ENCODE data around the gene MAPK1. TPM values are rescaled to one million over a fixed set of nuclear protein-coding genes. Genes with fewer than 3 reads are reported as not detected.

The MAPK1 gene
- total RNA-seq, 1 donor from 2014 or later = 92.9 TPM

DNA sequence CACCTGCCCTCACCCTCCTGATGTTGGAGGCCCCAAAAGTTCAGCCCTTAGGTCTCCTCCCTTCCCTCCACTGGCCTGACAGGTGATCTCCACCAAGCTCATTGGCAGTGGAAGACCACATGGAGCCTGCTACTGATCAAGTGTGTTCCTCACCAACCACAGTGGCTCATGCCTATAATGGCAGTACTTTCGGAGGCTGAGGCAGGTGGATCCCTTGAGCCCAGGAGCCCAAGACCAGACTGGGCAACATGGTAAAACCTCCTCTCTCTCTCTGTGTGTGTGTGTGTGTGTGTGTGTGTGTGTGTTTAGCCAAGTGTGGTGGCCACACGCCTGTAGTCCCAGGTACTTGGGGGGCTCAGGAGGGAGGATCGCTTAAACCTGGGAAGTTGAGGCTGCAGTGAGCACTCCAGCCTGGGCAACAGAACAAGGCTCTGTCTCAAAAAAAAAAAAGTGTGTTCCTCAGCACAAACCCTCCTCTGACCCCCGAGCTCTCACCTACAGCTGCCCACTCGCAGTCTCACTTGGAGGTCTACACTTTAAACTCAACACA, 127.5 kb downstream of the MAPK1 start:
- DNase-seq (ENCODE audit: low spot score in 2 of 2, unreplicated experiment in 2 of 2) = no peak
- peaks cover 22% of the 10 kb centered on the region for H3K27me3 Mint-ChIP-seq (ENCODE audit: low read depth)
- H3K27ac Mint-ChIP-seq = no peak overlapping the region
- H3K4me1 Mint-ChIP-seq = peaks cover 2% of the 10 kb centered on the region
- TF ChIP-seq, protein P1, sequence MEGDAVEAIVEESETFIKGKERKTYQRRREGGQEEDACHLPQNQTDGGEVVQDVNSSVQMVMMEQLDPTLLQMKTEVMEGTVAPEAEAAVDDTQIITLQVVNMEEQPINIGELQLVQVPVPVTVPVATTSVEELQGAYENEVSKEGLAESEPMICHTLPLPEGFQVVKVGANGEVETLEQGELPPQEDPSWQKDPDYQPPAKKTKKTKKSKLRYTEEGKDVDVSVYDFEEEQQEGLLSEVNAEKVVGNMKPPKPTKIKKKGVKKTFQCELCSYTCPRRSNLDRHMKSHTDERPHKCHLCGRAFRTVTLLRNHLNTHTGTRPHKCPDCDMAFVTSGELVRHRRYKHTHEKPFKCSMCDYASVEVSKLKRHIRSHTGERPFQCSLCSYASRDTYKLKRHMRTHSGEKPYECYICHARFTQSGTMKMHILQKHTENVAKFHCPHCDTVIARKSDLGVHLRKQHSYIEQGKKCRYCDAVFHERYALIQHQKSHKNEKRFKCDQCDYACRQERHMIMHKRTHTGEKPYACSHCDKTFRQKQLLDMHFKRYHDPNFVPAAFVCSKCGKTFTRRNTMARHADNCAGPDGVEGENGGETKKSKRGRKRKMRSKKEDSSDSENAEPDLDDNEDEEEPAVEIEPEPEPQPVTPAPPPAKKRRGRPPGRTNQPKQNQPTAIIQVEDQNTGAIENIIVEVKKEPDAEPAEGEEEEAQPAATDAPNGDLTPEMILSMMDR (IDR thresholded peaks at IDR 0.05; ENCODE audit: unreplicated experiment) = no peak
- H3K4me3 Mint-ChIP-seq = no peak overlapping the region
- no peaks in the 10 kb centered on the region for H3K9me3 Mint-ChIP-seq
- no peaks in the 10 kb centered on the region for H3K36me3 Mint-ChIP-seq

DNA sequence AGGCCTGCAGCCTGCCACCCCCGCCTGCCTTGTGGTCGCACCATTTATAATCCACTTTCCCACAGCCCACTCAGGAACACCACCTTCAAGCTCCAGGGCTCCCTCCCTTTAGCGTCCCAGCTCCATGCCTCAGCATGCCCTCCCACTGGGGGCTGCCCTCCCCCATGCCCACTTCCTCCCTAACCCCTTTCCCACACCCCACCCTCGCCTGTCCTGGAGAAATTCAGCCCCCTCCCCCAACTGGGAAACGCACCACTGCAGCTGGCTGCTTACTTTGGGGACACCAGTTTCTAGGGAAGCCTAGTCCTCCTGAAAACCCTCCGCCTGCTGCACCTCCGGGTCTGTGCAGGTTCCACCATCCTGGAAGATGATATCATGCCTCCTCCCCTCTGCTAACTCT, 128.5 kb downstream of the MAPK1 start:
- H3K27me3 Mint-ChIP-seq (ENCODE audit: low read depth) = peaks cover 22% of the 10 kb centered on the region
- no peak overlapping the region for H3K27ac Mint-ChIP-seq
- no peak for DNase-seq (ENCODE audit: low spot score in 2 of 2, unreplicated experiment in 2 of 2)
- no peak overlapping the region for H3K4me3 Mint-ChIP-seq
- no peaks in the 10 kb centered on the region for H3K9me3 Mint-ChIP-seq
- TF ChIP-seq, protein P1 (IDR thresholded peaks at IDR 0.05; ENCODE audit: unreplicated experiment) = no peak
- no peaks in the 10 kb centered on the region for H3K36me3 Mint-ChIP-seq
- peaks cover 11% of the 10 kb centered on the region for H3K4me1 Mint-ChIP-seq

DNA sequence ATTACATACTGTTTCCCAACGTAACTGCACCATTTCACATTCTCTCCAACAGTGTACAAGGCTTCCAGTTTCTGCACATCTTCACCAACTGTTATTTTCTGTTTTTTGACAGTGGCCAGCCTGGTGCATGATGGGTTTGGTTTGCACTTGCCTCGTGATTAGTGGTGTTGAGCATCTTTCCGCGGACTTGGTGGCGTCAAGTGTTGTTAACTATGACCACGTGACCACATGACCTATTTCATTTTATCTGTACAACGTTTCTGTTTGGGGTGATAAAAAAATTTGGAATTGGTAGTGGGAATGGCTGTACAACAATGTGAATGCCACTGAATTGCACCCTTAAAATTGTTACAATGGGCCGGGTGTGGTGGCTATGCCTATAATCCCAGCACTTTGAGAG, 129.4 kb downstream of the MAPK1 start:
- Mint-ChIP-seq H3K27ac (no peak overlapping the region), H3K36me3 (no peaks in the 10 kb centered on the region), H3K4me3 (no peak overlapping the region), H3K4me1 (peaks cover 12% of the 10 kb centered on the region), H3K27me3 (ENCODE audit: low read depth) (peaks cover 22% of the 10 kb centered on the region), H3K9me3 (no peaks in the 10 kb centered on the region)
- no peak for DNase-seq (ENCODE audit: low spot score in 2 of 2, unreplicated experiment in 2 of 2)
- TF ChIP-seq, protein P1 (IDR thresholded peaks at IDR 0.05; ENCODE audit: unreplicated experiment) = no peak

DNA sequence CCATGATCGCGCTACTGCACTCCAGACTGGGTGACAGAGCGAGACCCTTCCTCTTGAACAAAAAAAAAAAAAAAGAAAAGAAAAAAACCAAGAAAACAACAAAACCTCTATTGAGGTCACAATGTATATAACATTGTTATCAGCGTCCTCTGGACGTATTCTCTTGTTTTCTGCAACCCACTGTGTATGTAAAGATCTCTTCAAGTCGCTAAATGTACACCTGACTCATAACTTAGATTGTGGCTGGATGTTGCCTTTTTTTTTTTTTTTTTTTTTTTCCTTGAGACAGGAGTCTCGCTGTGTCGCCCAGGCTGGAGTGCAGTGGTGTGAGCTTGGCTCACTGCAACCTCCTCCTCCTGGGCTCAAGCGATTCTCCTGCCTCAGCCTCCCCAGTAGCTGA, 130.5 kb downstream of the MAPK1 start:
- Mint-ChIP-seq H3K36me3 (no peaks in the 10 kb centered on the region), H3K27ac (no peak overlapping the region), H3K4me3 (no peak overlapping the region), H3K9me3 (no peaks in the 10 kb centered on the region), H3K4me1 (peaks cover 12% of the 10 kb centered on the region), H3K27me3 (ENCODE audit: low read depth) (peaks cover 22% of the 10 kb centered on the region)
- DNase-seq (ENCODE audit: low spot score in 2 of 2, unreplicated experiment in 2 of 2) = no peak
- TF ChIP-seq, protein P1 (IDR thresholded peaks at IDR 0.05; ENCODE audit: unreplicated experiment) = no peak

DNA sequence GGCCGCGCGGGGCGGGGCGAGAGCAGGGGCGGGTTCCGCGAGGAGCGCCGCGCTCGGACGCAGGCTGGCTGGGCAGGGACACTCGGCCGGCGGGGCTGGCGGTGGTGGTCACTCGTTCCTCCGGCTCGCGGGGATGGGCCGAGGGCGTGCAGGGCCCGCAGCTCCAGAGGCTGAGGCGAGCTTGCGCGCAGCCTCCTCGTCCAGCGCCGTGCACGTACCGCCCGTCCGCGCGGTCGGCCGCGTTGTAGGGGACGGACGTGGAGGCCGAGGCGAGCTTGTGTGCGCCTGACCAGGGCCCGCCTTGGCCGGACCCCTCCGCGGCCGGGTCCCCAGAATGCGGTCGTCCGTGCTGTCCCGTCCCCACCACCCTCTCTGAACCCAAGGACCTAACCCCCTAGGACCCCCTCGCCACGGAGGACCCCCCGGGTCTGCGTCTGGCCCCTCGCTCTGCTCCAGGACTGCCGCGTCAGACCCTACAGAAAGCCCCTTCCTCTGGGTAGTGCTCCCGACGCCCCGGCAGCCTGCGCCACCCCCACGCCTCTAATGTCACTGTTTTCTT, 131.3 kb downstream of the MAPK1 start:
- DNase-seq (ENCODE audit: low spot score in 2 of 2, unreplicated experiment in 2 of 2) = no peak
- H3K9me3 Mint-ChIP-seq = no peaks in the 10 kb centered on the region
- H3K4me3 Mint-ChIP-seq = peak overlapping the region; percentile 37
- H3K36me3 Mint-ChIP-seq = no peaks in the 10 kb centered on the region
- no peak overlapping the region for H3K27ac Mint-ChIP-seq
- H3K27me3 Mint-ChIP-seq (ENCODE audit: low read depth) = peaks cover 20% of the 10 kb centered on the region
- peaks cover 12% of the 10 kb centered on the region for H3K4me1 Mint-ChIP-seq
- TF ChIP-seq, protein P1 (IDR thresholded peaks at IDR 0.05; ENCODE audit: unreplicated experiment) = no peak

Data from mesothelial cell of epicardium (in vitro differentiated cells).